ENCODE measurements around the gene TBC1D25. TPM values are rescaled to one million over a fixed set of nuclear protein-coding genes. Genes with fewer than 3 reads are reported as not detected.

TBC1D25 gene
- total RNA-seq, 1 donor from 2014 or later: 3.9 TPM

DNA sequence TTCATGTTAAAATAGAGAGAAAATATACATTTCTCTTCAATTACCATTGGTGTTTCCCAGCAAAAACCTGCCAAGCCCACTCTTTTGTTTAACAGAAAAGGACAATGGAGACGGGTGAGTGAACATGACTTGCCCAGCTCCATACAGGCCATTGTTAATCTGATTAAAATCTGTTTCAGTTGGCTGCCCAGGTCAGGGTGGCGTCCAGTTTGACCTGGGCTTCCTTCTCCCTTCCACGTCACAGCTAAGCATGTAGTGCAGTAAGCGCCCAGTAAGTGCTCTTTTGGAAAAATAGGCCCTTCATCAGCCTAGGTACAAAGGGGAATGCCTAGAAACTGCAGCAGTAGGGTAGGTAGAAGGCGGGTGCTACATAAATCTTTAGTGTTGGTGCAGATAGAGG is 32.3 kb upstream of the TBC1D25 start:
- no peaks in the 10 kb centered on the region for H3K27me3 ChIP-seq (ENCODE audit: control insufficient read depth, insufficient read depth, low read length)
- DNase-seq (ENCODE audit: low read depth) (no peak), FAIRE-seq (no peak)
- H3K36me3 ChIP-seq (ENCODE audit: control insufficient read depth, insufficient read depth, low read length): peaks cover 2% of the 10 kb centered on the region
- no peak overlapping the region for H3K4me3 ChIP-seq (ENCODE audit: low read depth, low read length)
- TF ChIP-seq, protein P1, sequence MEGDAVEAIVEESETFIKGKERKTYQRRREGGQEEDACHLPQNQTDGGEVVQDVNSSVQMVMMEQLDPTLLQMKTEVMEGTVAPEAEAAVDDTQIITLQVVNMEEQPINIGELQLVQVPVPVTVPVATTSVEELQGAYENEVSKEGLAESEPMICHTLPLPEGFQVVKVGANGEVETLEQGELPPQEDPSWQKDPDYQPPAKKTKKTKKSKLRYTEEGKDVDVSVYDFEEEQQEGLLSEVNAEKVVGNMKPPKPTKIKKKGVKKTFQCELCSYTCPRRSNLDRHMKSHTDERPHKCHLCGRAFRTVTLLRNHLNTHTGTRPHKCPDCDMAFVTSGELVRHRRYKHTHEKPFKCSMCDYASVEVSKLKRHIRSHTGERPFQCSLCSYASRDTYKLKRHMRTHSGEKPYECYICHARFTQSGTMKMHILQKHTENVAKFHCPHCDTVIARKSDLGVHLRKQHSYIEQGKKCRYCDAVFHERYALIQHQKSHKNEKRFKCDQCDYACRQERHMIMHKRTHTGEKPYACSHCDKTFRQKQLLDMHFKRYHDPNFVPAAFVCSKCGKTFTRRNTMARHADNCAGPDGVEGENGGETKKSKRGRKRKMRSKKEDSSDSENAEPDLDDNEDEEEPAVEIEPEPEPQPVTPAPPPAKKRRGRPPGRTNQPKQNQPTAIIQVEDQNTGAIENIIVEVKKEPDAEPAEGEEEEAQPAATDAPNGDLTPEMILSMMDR (IDR thresholded peaks at IDR 0.05; ENCODE audit: insufficient read depth, low read length, severe bottlenecking): no peak

DNA sequence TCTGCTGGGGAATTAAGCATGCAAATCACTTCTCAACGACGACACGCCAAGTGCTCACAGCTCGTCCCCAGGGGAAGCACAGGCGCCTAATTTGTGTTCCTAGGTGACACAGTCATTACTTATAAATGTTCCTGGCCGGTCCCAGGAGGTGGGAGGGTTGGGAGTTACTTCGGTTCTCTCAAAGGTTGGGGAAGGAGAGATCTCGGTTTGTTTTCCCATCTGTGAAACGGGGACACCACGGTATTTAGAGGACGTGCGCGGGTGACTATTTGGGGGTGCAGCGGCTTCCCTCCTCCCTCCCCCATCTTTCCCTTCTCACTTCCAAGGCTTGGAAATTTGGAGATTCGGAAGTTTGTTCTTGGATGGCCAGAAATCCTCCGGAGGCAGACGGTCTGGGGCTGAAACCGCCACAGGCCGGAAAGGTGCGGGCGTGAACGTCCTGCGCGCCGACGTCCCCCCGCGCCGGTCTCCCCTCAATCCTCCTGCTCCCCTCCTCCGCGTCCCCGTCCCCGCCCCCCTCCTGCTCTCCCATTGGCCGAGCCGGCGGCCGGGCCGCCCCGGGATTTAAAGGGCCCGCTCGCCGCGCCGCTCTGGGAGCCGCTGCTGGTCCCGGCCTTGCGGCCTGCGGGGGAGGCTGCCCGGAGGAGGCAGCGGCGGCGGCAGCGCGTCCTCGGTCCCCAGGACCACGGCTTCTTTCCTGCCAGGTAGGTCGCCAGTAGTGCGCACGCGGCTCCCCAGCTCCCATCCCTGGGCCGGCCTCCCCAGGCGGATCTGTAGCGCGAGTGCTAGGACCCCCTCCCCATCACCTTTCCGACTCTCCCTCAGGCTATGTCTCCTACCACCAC is 30.9 kb upstream of the TBC1D25 start, which contains the start of gene PORCN:
PORCN (plus strand) TSS at position 593 of the 845 bp plus-strand sequence. CDS start 829 bp downstream, outside the sequence.
- Histone ChIP-seq H3K36me3 (ENCODE audit: control insufficient read depth, insufficient read depth, low read length) (peaks cover 2% of the 10 kb centered on the region), H3K4me3 (ENCODE audit: low read depth, low read length) (peak within 1 kb of the TSS; percentile 73), H3K27me3 (ENCODE audit: control insufficient read depth, insufficient read depth, low read length) (no peaks in the 10 kb centered on the region)
- TF ChIP-seq, protein P1 (IDR thresholded peaks at IDR 0.05; ENCODE audit: insufficient read depth, low read length, severe bottlenecking): no peak
- DNase-seq (ENCODE audit: low read depth) (peak; percentile 31), FAIRE-seq (no peak)

DNA sequence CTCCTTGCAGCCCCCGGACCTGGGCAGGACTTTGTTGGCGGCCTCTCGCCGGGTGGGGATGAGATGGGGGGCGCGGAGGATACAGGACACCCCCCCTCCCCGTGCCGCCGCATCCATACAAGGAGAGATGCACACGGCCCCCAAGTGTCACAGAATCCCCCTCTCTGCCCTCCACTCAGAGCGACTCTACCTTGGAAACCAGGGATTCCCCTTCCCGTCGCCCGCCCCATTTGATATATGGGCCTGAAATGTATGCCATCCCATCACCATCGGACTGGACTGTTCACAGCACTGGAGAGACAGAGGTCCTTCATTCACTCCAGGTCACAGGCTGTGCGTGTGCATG is 30.3 kb upstream of the TBC1D25 start:
- Histone ChIP-seq H3K27me3 (ENCODE audit: control insufficient read depth, insufficient read depth, low read length) (no peaks in the 10 kb centered on the region), H3K36me3 (ENCODE audit: control insufficient read depth, insufficient read depth, low read length) (peaks cover 2% of the 10 kb centered on the region), H3K4me3 (ENCODE audit: low read depth, low read length) (peak overlapping the region; percentile 73)
- TF ChIP-seq, protein P1 (IDR thresholded peaks at IDR 0.05; ENCODE audit: insufficient read depth, low read length, severe bottlenecking): no peak
- no peak for FAIRE-seq
- DNase-seq (ENCODE audit: low read depth): no peak

DNA sequence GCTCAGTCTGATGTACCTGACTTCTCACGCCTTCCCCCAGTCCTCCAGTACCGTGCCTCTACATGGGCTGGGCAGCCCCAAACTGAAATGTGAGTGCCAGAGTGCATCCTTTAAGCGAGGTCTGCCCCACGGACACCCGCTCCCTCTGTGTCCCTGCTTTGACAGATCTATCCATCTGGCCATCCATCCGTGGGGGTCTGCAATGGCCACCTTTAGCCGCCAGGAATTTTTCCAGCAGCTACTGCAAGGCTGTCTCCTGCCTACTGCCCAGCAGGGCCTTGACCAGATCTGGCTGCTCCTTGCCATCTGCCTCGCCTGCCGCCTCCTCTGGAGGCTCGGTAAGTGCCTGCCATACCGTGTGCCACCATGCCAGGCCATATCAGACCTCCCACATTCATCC is 29.9 kb upstream of the TBC1D25 start:
- TF ChIP-seq, protein P1 (IDR thresholded peaks at IDR 0.05; ENCODE audit: insufficient read depth, low read length, severe bottlenecking): no peak
- Histone ChIP-seq H3K27me3 (ENCODE audit: control insufficient read depth, insufficient read depth, low read length) (no peaks in the 10 kb centered on the region), H3K36me3 (ENCODE audit: control insufficient read depth, insufficient read depth, low read length) (peaks cover 2% of the 10 kb centered on the region), H3K4me3 (ENCODE audit: low read depth, low read length) (peak overlapping the region; percentile 73)
- FAIRE-seq (no peak), DNase-seq (ENCODE audit: low read depth) (no peak)

DNA sequence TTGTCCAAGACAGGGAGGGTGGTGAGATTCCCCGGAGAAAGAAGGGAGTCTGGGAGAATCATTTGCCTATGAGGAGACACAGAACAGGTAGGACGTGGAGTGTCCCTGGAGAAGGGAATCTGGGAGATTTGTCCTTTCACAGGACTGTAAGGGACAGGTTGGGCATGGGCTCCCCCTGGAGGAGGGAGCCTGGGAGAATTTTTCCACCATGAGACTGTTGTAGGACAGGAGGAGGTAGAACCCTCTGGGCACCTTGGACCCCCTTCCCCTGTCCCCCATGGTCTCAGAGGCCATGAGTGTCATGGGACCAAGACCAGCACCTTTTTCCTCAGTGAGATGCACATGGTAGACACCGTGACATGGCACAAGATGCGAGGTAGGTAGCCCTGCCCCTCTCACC is 28.0 kb upstream of the TBC1D25 start:
- Histone ChIP-seq H3K27me3 (ENCODE audit: control insufficient read depth, insufficient read depth, low read length) (no peaks in the 10 kb centered on the region), H3K4me3 (ENCODE audit: low read depth, low read length) (no peak overlapping the region), H3K36me3 (ENCODE audit: control insufficient read depth, insufficient read depth, low read length) (peaks cover 6% of the 10 kb centered on the region)
- DNase-seq (ENCODE audit: low read depth) (no peak), FAIRE-seq (no peak)
- TF ChIP-seq, protein P1 (IDR thresholded peaks at IDR 0.05; ENCODE audit: insufficient read depth, low read length, severe bottlenecking): peak; percentile 48
